ENCODE results near the gene IRF2BPL.

- TF ChIP-seq, protein P1, sequence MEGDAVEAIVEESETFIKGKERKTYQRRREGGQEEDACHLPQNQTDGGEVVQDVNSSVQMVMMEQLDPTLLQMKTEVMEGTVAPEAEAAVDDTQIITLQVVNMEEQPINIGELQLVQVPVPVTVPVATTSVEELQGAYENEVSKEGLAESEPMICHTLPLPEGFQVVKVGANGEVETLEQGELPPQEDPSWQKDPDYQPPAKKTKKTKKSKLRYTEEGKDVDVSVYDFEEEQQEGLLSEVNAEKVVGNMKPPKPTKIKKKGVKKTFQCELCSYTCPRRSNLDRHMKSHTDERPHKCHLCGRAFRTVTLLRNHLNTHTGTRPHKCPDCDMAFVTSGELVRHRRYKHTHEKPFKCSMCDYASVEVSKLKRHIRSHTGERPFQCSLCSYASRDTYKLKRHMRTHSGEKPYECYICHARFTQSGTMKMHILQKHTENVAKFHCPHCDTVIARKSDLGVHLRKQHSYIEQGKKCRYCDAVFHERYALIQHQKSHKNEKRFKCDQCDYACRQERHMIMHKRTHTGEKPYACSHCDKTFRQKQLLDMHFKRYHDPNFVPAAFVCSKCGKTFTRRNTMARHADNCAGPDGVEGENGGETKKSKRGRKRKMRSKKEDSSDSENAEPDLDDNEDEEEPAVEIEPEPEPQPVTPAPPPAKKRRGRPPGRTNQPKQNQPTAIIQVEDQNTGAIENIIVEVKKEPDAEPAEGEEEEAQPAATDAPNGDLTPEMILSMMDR (IDR thresholded peaks at IDR 0.05), result no peak
- no peak for TF ChIP-seq POLR2A (IDR thresholded peaks at IDR 0.05)
- no peak for TF ChIP-seq POLR2AphosphoS5 (IDR thresholded peaks at IDR 0.05)
- TF ChIP-seq EP300 (IDR thresholded peaks at IDR 0.05; ENCODE audit: low read depth), result no peak
These were observed 40.2 kb upstream of the IRF2BPL start for GRCh38 chr14:77068517-77069200.

Measured in transverse colon (tissue), 4 donors.